A673 (cell line): ENCODE results near the gene FIBP. TPM values are rescaled to one million over a fixed set of nuclear protein-coding genes. Genes with fewer than 3 reads are reported as not detected.

ENCODE experiments used
- Bru-seq: library from RNA; stranded (reverse); fragments of 400-500 nt; gene quantifications from one replicate; lab custom pipeline; 2021; lab: Mats Ljungman, UMichigan
- BruChase-seq, 2 experiments: library from RNA; stranded (reverse); fragments of 400-500 nt; gene quantifications; one replicate each; lab custom pipeline; 2021; lab: Mats Ljungman, UMichigan
- BruUV-seq: library from RNA; stranded (reverse); fragments of 400-500 nt; replicated peaks from 2 replicates; lab custom pipeline; 2021; lab: Mats Ljungman, UMichigan
- CTCF ChIA-PET: fragments of 300-600 bp; sonication (Branson Sonifier 250); formaldehyde crosslinking; loops from one replicate; lab custom pipeline; 2022; ENCODE audit warnings: antibody characterized with exemption; lab: Charles Lee
- POLR2A ChIA-PET: fragments of 300-600 bp; sonication (Branson Sonifier 250); formaldehyde crosslinking; loops from one replicate; lab custom pipeline; 2022; ENCODE audit warnings: antibody characterized with exemption; ENCODE audit not compliant: low non-redundant PET; lab: Charles Lee
- DNase-seq: peaks from one replicate; pipeline ENCODE4 v3.0.0-alpha.2; 2015; ENCODE audit warnings: low spot score
- H3K27ac ChIP-seq: fragments of 200-600 bp; sonication (generic); 2 replicates; pipeline ENCODE4 v1.5.1; 2016; ENCODE audit warnings: mixed run types, low read depth, mild to moderate bottlenecking, mixed read lengths, antibody characterized with exemption, low read length; ENCODE audit not compliant: poor library complexity, severe bottlenecking
- H3K27me3 ChIP-seq: fragments of 200-600 bp; sonication (generic); replicated peaks from 2 replicates; pipeline ENCODE4 v1.6.1; 2017; ENCODE audit warnings: mixed run types, low read depth, mild to moderate bottlenecking, mixed read lengths, antibody characterized with exemption, low read length; ENCODE audit not compliant: insufficient read depth, poor library complexity
- H3K36me3 ChIP-seq: fragments of 200-600 bp; sonication (generic); 2 replicates; pipeline ENCODE4 v1.6.1; 2016; ENCODE audit warnings: mixed run types, mild to moderate bottlenecking, mixed read lengths, antibody characterized with exemption, low read length; ENCODE audit not compliant: insufficient read depth, poor library complexity, severe bottlenecking
- H3K4me1 ChIP-seq: fragments of 200-600 bp; sonication (generic); 2 replicates; pipeline ENCODE4 v1.6.1; 2017; ENCODE audit warnings: mixed run types, mild to moderate bottlenecking, mixed read lengths, antibody characterized with exemption, low read length; ENCODE audit not compliant: insufficient read depth, poor library complexity, severe bottlenecking
- H3K4me3 ChIP-seq: fragments of 200-600 bp; sonication (generic); 2 replicates; pipeline ENCODE4 v1.5.1; 2016; ENCODE audit warnings: low read depth, mixed run types, mild to moderate bottlenecking, mixed read lengths, low read length; ENCODE audit not compliant: poor library complexity, severe bottlenecking
- H3K9me3 ChIP-seq: fragments of 200-600 bp; sonication (generic); 2 replicates; pipeline ENCODE4 v1.6.1; 2016; ENCODE audit warnings: mixed run types, low read depth, mild to moderate bottlenecking, mixed read lengths, antibody characterized with exemption, low read length; ENCODE audit not compliant: poor library complexity, severe bottlenecking
- EZH2 ChIP-seq: fragments of 200-600 bp; sonication (generic); IDR thresholded peaks from 2 replicates; pipeline ENCODE4 v1.6.1; 2017; ENCODE audit warnings: borderline replicate concordance, low read depth, mild to moderate bottlenecking, mixed read lengths, antibody characterized with exemption, low read length; ENCODE audit not compliant: poor library complexity, severe bottlenecking
- intact Hi-C: fragments of 100-400 bp; cut with micrococcal nuclease; formaldehyde crosslinking; loops from one replicate; pipeline ENCODE4 v1.10.0; 2022; ENCODE audit not compliant: unreplicated experiment
- long read RNA-seq: library from polyadenylated mRNA; stranded (forward); transcript quantifications from one replicate; pipeline ENCODE4 v2.0.0, GENCODE V29; 2022
- total RNA-seq: library from RNA; stranded (reverse); gene quantifications from 2 replicates; pipeline ENCODE4 v1.2.3, GENCODE V29; 2021
- TF ChIP-seq, protein P1 (sequence below): fragments of 300-800, 200-600 bp; sonication (generic); conservative IDR thresholded peaks from 2 replicates; pipeline ENCODE4 v1.5.1; 2017; ENCODE audit warnings: low read depth, mild to moderate bottlenecking, antibody characterized with exemption, low read length, moderate library complexity, mixed read lengths

FIBP gene
- 98.5 and 116 TPM in 2 replicates for total RNA-seq
- Bru-seq, nascent RNA: percentile 67 among the genes with signal in this experiment
- percentile 69 among the genes with signal in this experiment for BruChase-seq, experiment 1, labeled RNA remaining after a 2-hour chase
- percentile 74 among the genes with signal in this experiment for BruChase-seq, experiment 2, labeled RNA remaining after a 6-hour chase
- long read RNA-seq, transcript FIBP-201 (10 exons, 1,261 nt): minor isoform, 25 of 246 reads
- long read RNA-seq, transcript FIBP-202 (10 exons, 1,248 nt): major isoform, 183 of 246 reads
- long read RNA-seq, partial matches to known transcripts: 5 of 246 reads
- long read RNA-seq, other reads (novel, unspliced or antisense): 30 of 246 reads

DNA sequence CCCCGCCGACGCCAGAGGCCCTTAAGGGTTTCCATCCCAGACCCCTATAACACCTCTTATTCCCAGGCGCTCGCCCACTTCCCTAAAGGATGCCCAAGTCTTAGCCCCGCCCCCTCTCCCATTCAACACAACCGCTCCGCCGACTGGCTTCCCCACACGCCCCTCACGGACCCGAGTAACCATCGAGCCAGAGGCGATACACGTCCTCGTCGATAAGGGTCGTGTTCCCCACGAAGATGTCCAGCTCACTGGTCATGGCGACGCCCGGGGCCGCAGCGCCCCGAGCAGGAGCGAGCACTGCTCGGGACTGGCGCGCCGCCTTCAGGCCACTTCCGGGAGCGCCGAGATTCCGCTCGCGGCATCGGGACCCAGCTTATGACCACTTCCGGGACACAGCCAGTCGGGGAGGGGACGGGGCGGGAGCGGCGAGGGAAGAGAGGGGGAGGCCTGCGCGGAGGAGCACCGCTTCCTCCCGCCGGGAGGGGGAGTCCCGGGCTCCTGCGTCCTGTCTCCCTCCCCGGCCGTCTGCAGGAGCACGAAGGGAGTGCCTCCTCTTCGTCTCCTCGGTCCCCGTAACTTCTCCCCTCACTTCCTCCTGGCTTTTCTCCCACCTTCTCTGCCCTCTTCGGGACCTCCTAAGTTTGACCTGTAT, at the start of gene FIBP:
Gene FIBP (minus strand): TSS at position 309 of the 652 bp plus-strand sequence. CDS start 53 bp downstream, at position 256.
- peak; percentile 100 for DNase-seq
- BruUV-seq: no TSS peak
- ChIA-PET CTCF (interaction anchor here (0.5 to 2.4 kb wide), 39 partner anchors 10 to 1740 kb away, joined by 3 to 65 read pairs (median 5); partner anchors contain the start of genes DPF2, EFEMP2, FOSL1 and KAT5), POLR2A (interaction anchor here (0.5 to 0.7 kb wide), 6 partner anchors 10 to 1456 kb away, joined by 3 to 11 read pairs (median 6); no protein-coding TSS in a partner anchor)
- Histone ChIP-seq H3K27me3 (no peaks in the 10 kb centered on the region), H3K36me3 (peaks cover 38% of the 10 kb centered on the region), H3K4me1 (peaks cover 39% of the 10 kb centered on the region), H3K9me3 (no peaks in the 10 kb centered on the region), H3K4me3 (peak within 1 kb of the TSS; percentile 72), H3K27ac (peak within 1 kb of the TSS; percentile 85)
- intact Hi-C loops: loop anchor here (1.0 kb wide), 1 partner anchor 30 kb away; the partner anchor contains the start of gene CFL1
- TF ChIP-seq, protein P1, sequence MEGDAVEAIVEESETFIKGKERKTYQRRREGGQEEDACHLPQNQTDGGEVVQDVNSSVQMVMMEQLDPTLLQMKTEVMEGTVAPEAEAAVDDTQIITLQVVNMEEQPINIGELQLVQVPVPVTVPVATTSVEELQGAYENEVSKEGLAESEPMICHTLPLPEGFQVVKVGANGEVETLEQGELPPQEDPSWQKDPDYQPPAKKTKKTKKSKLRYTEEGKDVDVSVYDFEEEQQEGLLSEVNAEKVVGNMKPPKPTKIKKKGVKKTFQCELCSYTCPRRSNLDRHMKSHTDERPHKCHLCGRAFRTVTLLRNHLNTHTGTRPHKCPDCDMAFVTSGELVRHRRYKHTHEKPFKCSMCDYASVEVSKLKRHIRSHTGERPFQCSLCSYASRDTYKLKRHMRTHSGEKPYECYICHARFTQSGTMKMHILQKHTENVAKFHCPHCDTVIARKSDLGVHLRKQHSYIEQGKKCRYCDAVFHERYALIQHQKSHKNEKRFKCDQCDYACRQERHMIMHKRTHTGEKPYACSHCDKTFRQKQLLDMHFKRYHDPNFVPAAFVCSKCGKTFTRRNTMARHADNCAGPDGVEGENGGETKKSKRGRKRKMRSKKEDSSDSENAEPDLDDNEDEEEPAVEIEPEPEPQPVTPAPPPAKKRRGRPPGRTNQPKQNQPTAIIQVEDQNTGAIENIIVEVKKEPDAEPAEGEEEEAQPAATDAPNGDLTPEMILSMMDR: peak; percentile 97
- TF ChIP-seq EZH2: no peak

DNA sequence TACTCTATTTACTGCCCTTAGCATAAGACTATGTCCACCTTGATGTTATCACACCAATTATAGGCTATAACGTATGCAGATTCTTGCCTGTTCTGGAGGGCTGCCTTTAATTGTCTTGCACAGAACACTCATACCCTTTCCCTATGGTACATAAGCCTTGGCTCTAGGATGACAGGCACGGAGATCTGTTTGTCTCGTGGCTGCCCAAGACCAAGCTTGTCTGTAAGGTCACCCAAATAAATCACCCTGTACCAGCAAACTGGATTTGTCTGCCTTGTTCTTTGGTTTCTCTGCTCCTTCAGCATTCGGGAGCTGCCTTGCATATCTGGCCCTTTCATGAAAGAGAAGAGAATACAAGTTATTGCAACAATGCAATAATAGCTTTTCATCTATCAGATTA, 49.5 kb upstream of the FIBP start:
- no TSS peak for BruUV-seq
- no peaks in the 10 kb centered on the region for H3K4me1 ChIP-seq
- ChIA-PET POLR2A (interaction anchor here (0.6 kb wide), 1 partner anchor 428 kb away, joined by 3 read pairs; no protein-coding TSS in a partner anchor), CTCF (no interaction called here)
- no peak overlapping the region for H3K27ac ChIP-seq
- DNase-seq: no peak
- TF ChIP-seq EZH2: no peak
- TF ChIP-seq, protein P1: no peak
- intact Hi-C loops: no loop called here
- H3K9me3 ChIP-seq: no peaks in the 10 kb centered on the region
- H3K27me3 ChIP-seq: no peaks in the 10 kb centered on the region
- no peak overlapping the region for H3K4me3 ChIP-seq
- H3K36me3 ChIP-seq: no peaks in the 10 kb centered on the region

DNA sequence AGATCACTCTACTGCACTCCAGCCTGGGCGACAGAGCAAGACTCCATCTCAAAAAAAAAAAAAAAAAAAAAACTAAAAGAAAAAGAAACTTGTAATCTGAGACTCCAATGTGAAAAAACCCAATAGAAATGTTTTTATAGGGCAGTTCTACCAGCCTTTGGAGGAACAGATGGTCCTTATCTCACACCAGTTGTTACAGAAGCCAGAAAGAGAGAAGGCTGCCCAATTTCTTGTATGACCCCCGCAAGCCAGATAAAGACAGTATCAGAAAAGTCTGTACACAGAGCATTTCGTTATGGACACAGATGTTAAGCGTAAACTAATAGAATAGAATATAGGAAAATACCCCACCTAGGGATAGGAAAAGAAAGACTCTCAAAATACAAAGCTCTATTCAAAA, 45.7 kb upstream of the FIBP start:
- H3K9me3 ChIP-seq: no peaks in the 10 kb centered on the region
- no peak for DNase-seq
- POLR2A ChIA-PET: interaction anchor here (0.7 kb wide), 1 partner anchor 217 kb away, joined by 5 read pairs; no protein-coding TSS in a partner anchor
- H3K27ac ChIP-seq: no peak overlapping the region
- BruUV-seq: no TSS peak
- H3K36me3 ChIP-seq: no peaks in the 10 kb centered on the region
- CTCF ChIA-PET: no interaction called here
- intact Hi-C loops: no loop called here
- no peak for TF ChIP-seq EZH2
- TF ChIP-seq, protein P1: no peak
- H3K4me1 ChIP-seq: no peaks in the 10 kb centered on the region
- H3K4me3 ChIP-seq: no peak overlapping the region
- no peaks in the 10 kb centered on the region for H3K27me3 ChIP-seq
